Measurements from ENCODE around the gene ELMOD1.

The ELMOD1 gene

GRCh38 chr11:107669893-107670601, 79.1 kb downstream of the ELMOD1 start:
- H3K4me3 ChIP-seq (ENCODE audit: control insufficient read depth, low read depth, low read length): no peak overlapping the region
- no peak for TF ChIP-seq CTCF (IDR thresholded peaks at IDR 0.05; ENCODE audit: control insufficient read depth, insufficient read depth, low read depth, low read length, missing control alignments)
- DNase-seq (ENCODE audit: low read depth): no peak

- no peak for TF ChIP-seq CTCF (IDR thresholded peaks at IDR 0.05; ENCODE audit: control insufficient read depth, insufficient read depth, low read depth, low read length, missing control alignments)
- H3K4me3 ChIP-seq (ENCODE audit: control insufficient read depth, low read depth, low read length): no peak overlapping the region
- no peak for DNase-seq (ENCODE audit: low read depth)
Observed at GRCh38 chr11:107675902-107676301, 85.0 kb downstream of the ELMOD1 start.

- no peak for DNase-seq (ENCODE audit: low read depth)
- TF ChIP-seq CTCF (IDR thresholded peaks at IDR 0.05; ENCODE audit: control insufficient read depth, insufficient read depth, low read depth, low read length, missing control alignments): no peak
- no peak overlapping the region for H3K4me3 ChIP-seq (ENCODE audit: control insufficient read depth, low read depth, low read length)
Observed at GRCh38 chr11:107676336-107677057, 85.5 kb downstream of the ELMOD1 start.

- TF ChIP-seq CTCF (IDR thresholded peaks at IDR 0.05; ENCODE audit: control insufficient read depth, insufficient read depth, low read depth, low read length, missing control alignments): no peak
- no peak for DNase-seq (ENCODE audit: low read depth)
- no peak overlapping the region for H3K4me3 ChIP-seq (ENCODE audit: control insufficient read depth, low read depth, low read length)
Observed at GRCh38 chr11:107677924-107678631, 87.1 kb downstream of the ELMOD1 start.

GRCh38 chr11:107678632-107678971, 87.7 kb downstream of the ELMOD1 start:
- DNase-seq (ENCODE audit: low read depth): no peak
- TF ChIP-seq CTCF (IDR thresholded peaks at IDR 0.05; ENCODE audit: control insufficient read depth, insufficient read depth, low read depth, low read length, missing control alignments): no peak
- H3K4me3 ChIP-seq (ENCODE audit: control insufficient read depth, low read depth, low read length): no peak overlapping the region

GRCh38 chr11:107679255-107680024, 88.5 kb downstream of the ELMOD1 start:
- no peak for DNase-seq (ENCODE audit: low read depth)
- no peak overlapping the region for H3K4me3 ChIP-seq (ENCODE audit: control insufficient read depth, low read depth, low read length)
- no peak for TF ChIP-seq CTCF (IDR thresholded peaks at IDR 0.05; ENCODE audit: control insufficient read depth, insufficient read depth, low read depth, low read length, missing control alignments)

Measured in AG09309 (cell line).